ENCODE measurements around the gene WBP4. TPM values are rescaled to one million over a fixed set of nuclear protein-coding genes. Genes with fewer than 3 reads are reported as not detected.
"Not testable (repeated sequence)": the region's sequence is repeated elsewhere in the genome, so short reads cannot be mapped to it uniquely, and the experiment has no call there.

The WBP4 gene
- polyA plus RNA-seq, 2 of the 4 experiments (the other 2 are of a cell fraction): 9.0 to 13.9 TPM

- H3K9me3 ChIP-seq: no peaks in the 10 kb centered on the region
- ATAC-seq (no peak), FAIRE-seq (no peak), DNase-seq (ENCODE audit: low read depth in 1 of 2, low spot score in 1 of 2) (no peak)
- H3K27ac ChIP-seq: no peak overlapping the region
- peaks cover 11% of the 10 kb centered on the region; the same call in 2 of the 3 replicates for H3K4me1 ChIP-seq
- no peak overlapping the region for H3K4me3 ChIP-seq
- WGBS (ENCODE audit: missing lambda C conversion rate): 97% methylated on average over 3 of the region's 3 CpGs
- peak overlapping the region; percentile 80 for H3K4me2 ChIP-seq
- ChIA-PET POLR2A (no interaction called here), CTCF (no interaction called here)
- TF ChIP-seq E2F6 (IDR thresholded peaks at IDR 0.05; ENCODE audit: borderline replicate concordance, low read depth): no peak
- no peak for TF ChIP-seq CEBPB (IDR thresholded peaks at IDR 0.05)
- TF ChIP-seq TFCP2L1 (CRISPR knock-in tag; IDR thresholded peaks at IDR 0.05): no peak
- TF ChIP-seq PHF8 (IDR thresholded peaks at IDR 0.05; ENCODE audit: borderline replicate concordance, low read depth): no peak
- TF ChIP-seq KDM1A (IDR thresholded peaks at IDR 0.05; ENCODE audit: low read depth): no peak
- TF ChIP-seq HOXB5 (CRISPR knock-in tag; IDR thresholded peaks at IDR 0.05): no peak
- no peak for TF ChIP-seq NR3C1 (IDR thresholded peaks at IDR 0.05)
- TF ChIP-seq ESRRA (IDR thresholded peaks at IDR 0.05; ENCODE audit: borderline replicate concordance, low read length): no peak
- no peak for TF ChIP-seq USF2 (IDR thresholded peaks at IDR 0.05)
- TF ChIP-seq FOSB (CRISPR knock-in tag; IDR thresholded peaks at IDR 0.05): no peak
- TF ChIP-seq NPAS2 (CRISPR knock-in tag; IDR thresholded peaks at IDR 0.05; ENCODE audit: borderline replicate concordance): no peak
- TF ChIP-seq RNF2 (IDR thresholded peaks at IDR 0.05; ENCODE audit: borderline replicate concordance, low read depth): no peak
- no peak for TF ChIP-seq GATA3 (IDR thresholded peaks at IDR 0.05; ENCODE audit: borderline replicate concordance)
- no peak for TF ChIP-seq ELK1 (IDR thresholded peaks at IDR 0.05; ENCODE audit: low read depth, low read length)
- TF ChIP-seq ZSCAN20 (CRISPR knock-in tag; IDR thresholded peaks at IDR 0.05): no peak
- no peak for TF ChIP-seq MAFK (IDR thresholded peaks at IDR 0.05; ENCODE audit: partially characterized antibody)
- no peak for TF ChIP-seq HEYL (CRISPR knock-in tag; IDR thresholded peaks at IDR 0.05)
- TF ChIP-seq CTCF (IDR thresholded peaks at IDR 0.05): no peak
- TF ChIP-seq POLR2A (IDR thresholded peaks at IDR 0.05; ENCODE audit: low read length): no peak
Observed at GRCh38 chr13:41130356-41130755, 69.0 kb downstream of the WBP4 start.

- Histone ChIP-seq H3K4me2 (peak overlapping the region; percentile 80), H3K4me1 (peaks cover 11% of the 10 kb centered on the region; the same call in 2 of the 3 replicates)
- CTCF ChIA-PET; FAIRE-seq; H3K4me3 ChIP-seq; POLR2A ChIA-PET; H3K9me3 ChIP-seq; ATAC-seq; H3K27ac ChIP-seq; DNase-seq (ENCODE audit: low read depth in 1 of 2, low spot score in 1 of 2): not testable (repeated sequence)
- 88% methylated on average over 4 of the region's 4 CpGs for WGBS (ENCODE audit: missing lambda C conversion rate)
Observed at GRCh38 chr13:41131189-41131588, 69.9 kb downstream of the WBP4 start.

Data from A549 (cell line).